ENCODE measurements around the gene PSMD8. TPM values are rescaled to one million over a fixed set of nuclear protein-coding genes. Genes with fewer than 3 reads are reported as not detected.
"Not testable (repeated sequence)": the region's sequence is repeated elsewhere in the genome, so short reads cannot be mapped to it uniquely, and the experiment has no call there.

The PSMD8 gene
- polyA plus RNA-seq (ENCODE audit: insufficient read length): 120 TPM

DNA sequence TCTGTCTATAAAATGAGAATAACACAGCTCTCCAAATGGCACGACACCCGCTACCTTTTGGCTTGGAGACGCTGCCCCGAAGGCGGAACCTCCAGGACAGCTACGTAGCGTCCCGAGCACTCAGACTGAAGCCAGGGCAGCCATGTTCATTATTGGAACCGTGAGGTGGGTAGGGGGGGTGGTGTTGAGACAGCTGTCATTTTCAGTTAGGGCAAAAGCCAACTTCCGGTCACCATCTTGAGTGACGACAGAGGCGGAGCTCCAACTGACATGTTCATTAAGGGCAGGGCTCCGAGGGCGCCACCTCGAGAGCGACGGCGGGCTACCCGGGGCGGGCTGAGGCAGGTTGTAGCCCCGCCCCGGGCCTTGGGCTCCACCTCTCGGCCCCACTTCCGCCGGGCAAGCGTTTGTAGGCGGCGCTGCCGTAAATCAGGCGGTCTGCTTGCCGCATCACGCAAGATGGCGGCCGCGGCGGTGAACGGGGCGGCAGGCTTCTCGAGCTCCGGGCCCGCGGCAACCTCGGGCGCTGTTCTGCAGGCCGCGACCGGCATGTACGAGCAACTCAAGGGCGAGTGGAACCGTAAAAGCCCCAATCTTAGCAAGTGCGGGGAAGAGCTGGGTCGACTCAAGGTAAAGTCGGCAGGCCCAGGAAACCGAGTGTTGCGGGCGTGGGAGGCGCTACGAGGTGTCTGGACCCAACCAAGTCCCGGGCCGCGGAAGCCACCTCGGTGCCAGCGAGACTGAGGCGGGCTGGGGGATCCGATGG is at the start of gene PSMD8:
PSMD8 (plus strand) TSS at position 240 of the 766 bp plus-strand sequence; CDS start at position 271, 31 bp downstream.
- peak; percentile 98 for DNase-seq

DNA sequence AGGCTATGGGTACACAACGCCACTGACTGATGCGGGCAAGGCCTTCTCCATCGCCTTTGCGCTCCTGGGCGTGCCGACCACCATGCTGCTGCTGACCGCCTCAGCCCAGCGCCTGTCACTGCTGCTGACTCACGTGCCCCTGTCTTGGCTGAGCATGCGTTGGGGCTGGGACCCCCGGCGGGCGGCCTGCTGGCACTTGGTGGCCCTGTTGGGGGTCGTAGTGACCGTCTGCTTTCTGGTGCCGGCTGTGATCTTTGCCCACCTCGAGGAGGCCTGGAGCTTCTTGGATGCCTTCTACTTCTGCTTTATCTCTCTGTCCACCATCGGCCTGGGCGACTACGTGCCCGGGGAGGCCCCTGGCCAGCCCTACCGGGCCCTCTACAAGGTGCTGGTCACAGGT is 47.8 kb upstream of the PSMD8 start:
- no peak for DNase-seq

DNA sequence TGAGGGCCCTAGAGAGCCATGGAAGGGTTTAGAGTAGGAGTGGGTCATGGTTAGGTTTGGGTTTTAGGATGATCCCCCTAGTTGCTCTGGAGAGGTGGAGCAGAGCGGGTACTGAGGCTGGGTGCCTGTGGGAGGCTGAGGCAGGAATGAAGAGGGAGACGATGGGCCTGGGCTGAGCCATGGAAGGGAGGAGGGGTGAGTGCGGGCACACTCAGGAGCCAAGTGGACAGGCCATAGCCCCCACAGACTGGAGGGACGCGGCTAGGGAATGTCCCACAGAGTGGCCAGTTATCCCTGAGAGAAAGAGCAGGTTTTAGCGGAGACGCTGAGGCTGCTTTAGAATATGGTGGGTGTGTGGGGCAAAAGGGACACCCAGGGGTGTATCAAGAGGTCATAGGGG is 44.7 kb upstream of the PSMD8 start:
- DNase-seq: no peak

DNA sequence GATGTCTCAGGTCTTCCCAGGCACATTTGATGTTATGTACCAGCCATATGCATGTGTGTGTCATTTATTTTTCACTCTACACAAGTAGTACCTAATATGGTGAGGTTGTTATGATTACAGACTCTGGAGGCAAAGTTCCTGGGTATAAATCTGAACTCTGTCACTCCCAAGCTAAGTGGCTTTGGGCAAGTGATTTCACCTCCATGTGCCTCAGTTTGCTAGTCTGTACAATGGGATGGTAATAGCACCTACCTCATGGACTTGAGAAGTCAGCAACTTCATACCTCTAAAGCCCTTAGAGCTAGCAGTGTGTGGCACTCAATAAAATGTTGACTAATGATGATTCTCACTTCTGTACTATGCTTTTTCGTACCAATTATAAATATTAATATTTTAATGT is 42.6 kb upstream of the PSMD8 start:
- no peak for DNase-seq

- DNase-seq: no peak
Measured at GRCh38 chr19:38333245-38333644, 41.1 kb upstream of the PSMD8 start.

GRCh38 chr19:38335949-38336637 is 38.3 kb upstream of the PSMD8 start:
- DNase-seq: peak; percentile 94

- peak; percentile 83 for DNase-seq
Measured at GRCh38 chr19:38336638-38337359, 37.6 kb upstream of the PSMD8 start.

- no peak for DNase-seq
Measured at GRCh38 chr19:38337360-38337653, 37.1 kb upstream of the PSMD8 start.

- DNase-seq: not testable (repeated sequence)
Measured at GRCh38 chr19:38339011-38339410, 35.4 kb upstream of the PSMD8 start.

GRCh38 chr19:38340927-38341326 is 33.4 kb upstream of the PSMD8 start:
- DNase-seq: no peak

- DNase-seq: no peak
Measured at GRCh38 chr19:38346837-38347236, 27.5 kb upstream of the PSMD8 start.

- no peak for DNase-seq
Measured at GRCh38 chr19:38350883-38351282, 23.5 kb upstream of the PSMD8 start.

DNA sequence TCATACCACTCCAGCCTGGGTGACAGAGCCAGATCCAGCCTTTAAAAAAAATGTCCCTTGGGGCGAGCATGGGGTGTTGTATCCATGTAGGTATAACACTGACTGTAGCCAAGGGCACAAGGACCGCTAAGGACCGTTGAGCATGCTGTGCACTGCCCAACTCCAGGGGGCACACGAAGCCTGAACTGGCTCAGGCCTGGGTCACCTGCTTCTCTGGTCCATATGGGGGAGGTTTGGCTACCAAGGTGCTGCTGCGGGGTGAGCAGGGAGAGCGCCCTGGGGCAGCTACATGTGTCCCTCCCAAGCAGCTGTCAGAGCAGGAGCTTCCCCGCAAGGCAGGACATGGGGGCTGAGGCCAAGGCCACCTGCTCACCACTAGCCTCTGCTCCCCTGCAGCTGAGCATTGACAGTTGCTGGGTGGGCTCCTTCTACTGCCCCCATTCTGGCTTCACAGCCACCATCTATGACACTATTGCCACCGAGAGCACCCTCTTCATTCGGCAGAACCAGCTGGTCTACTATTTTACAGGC is 22.4 kb upstream of the PSMD8 start:
- DNase-seq: no peak

DNA sequence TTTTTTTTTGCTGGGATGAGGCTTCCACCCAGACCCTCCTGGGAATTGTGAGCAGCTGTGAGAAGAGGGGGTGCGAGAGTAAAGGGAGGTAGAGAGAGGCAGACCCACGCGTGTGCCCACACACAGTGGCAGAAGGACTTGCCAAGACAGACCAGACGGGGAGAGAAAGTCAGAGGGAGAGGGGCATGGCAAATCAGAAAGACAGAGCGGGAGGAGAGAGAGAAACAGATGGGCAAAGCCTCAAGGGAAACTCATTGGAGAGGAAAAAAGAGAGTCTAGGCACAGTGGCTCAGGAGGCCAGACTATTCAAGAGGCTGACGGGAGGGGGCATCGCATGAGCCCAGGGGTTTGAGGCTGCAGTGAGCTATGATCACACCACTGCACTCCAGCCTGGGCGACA is 21.8 kb upstream of the PSMD8 start:
- DNase-seq: no peak

DNA sequence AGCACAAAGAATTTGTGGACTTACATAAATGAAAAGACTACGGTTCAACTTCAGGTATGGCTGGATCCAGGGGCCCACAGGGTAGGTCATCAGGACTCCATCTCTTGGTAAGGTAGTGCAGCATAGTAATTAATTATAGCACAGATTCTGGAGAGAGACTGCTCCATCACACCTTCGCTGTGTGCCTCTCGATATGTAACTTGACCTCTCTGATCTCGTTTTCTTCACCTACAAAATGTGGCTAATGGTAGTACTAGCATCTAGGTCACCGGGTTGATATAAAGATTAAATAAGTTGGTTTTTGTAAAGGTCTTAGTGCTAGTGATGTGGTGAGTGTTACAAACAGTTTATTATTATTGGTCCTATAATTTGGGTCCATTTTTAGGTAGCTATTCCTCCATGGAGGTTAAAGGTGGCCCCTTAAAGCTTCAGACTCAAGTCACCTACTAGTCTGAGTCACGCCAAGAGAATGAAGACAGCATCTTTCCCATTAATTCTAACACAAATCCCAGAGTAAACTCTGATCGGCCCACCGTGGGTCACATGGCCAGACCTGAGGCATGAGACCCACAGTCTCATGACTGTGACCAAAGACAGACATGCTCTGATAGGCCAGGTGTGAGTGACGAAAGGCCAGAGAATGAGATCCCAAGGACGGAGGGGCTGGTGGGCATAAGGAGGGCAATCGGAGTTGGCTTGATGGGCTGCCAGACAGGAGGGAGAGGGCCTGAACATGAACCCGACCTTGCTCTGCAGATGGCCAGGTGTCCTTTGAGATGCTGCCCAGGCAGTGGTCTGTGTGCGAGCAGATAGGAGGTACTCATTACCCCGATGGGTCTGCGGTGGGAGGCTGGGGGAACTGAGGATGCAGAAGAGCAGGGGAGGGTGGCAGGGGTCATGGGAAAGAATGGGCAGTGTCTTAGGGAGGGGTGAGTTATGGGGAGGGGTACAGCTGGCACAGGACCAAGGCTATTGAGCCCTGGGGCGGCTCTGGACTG is 18.3 kb upstream of the PSMD8 start:
- no peak for DNase-seq

GRCh38 chr19:38358071-38358470 is 16.3 kb upstream of the PSMD8 start:
- DNase-seq: no peak

- DNase-seq: no peak
Measured at GRCh38 chr19:38359242-38360021, 14.9 kb upstream of the PSMD8 start.

DNA sequence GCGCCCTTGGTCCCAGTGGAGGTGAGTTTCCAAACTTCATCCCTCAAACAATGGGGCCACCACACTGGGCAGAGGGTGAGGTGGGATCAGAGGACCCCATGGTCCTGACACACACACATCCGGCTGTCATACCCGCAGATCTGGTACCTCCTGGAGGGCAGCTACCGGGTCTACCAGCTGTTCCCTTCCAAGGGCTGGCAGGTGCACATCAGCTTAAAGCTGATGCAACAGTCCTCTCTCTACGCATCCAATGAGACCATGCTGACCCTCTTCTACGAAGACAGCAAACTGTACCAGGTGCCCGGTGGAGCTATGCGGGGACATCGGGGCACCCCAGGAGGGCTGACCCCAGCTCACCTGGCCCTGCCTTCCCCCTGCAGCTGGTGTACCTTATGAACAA is 14.0 kb upstream of the PSMD8 start:
- no peak for DNase-seq

- DNase-seq: no peak
Measured at GRCh38 chr19:38360839-38361631, 13.3 kb upstream of the PSMD8 start.

GRCh38 chr19:38361633-38362075 is 12.7 kb upstream of the PSMD8 start:
- DNase-seq: peak; percentile 51

Data from hindlimb muscle (tissue), 1 donor.